Kidney epithelial cell (primary cell): Measurements from ENCODE around the gene KLRF1. TPM values are rescaled to one million over a fixed set of nuclear protein-coding genes. Genes with fewer than 3 reads are reported as not detected.

ENCODE experiments used
- DNase-seq: peaks from one replicate; pipeline ENCODE4 v3.0.0-alpha.2; 2010; ENCODE audit warnings: low read depth
- H3K27me3 ChIP-seq: 2 replicates; pipeline ENCODE4 v1.6.0; 2011; ENCODE audit warnings: low read length; ENCODE audit not compliant: control insufficient read depth, insufficient read depth
- H3K36me3 ChIP-seq: 2 replicates; pipeline ENCODE4 v1.5.1; 2011; ENCODE audit warnings: low read length; ENCODE audit not compliant: control insufficient read depth, insufficient read depth
- H3K4me3 ChIP-seq: 2 replicates; pipeline ENCODE4 v1.5.1; 2011; ENCODE audit warnings: low read depth, mild to moderate bottlenecking, control low read depth, low read length
- CTCF ChIP-seq: IDR thresholded peaks from 2 replicates; pipeline ENCODE4 v1.5.1; 2011; ENCODE audit warnings: mild to moderate bottlenecking, moderate library complexity, low read length, control low read depth, inconsistent platforms; ENCODE audit not compliant: insufficient read depth, poor library complexity, severe bottlenecking
- total RNA-seq: library from RNA; depleted of rRNA; stranded (reverse); fragments of >200 nt; gene quantifications from 2 replicates; pipeline ENCODE4 v1.2.3, GENCODE V29; 2015

Gene KLRF1
- total RNA-seq, 1 donor from 2014 or later, result 0.17 TPM

DNA sequence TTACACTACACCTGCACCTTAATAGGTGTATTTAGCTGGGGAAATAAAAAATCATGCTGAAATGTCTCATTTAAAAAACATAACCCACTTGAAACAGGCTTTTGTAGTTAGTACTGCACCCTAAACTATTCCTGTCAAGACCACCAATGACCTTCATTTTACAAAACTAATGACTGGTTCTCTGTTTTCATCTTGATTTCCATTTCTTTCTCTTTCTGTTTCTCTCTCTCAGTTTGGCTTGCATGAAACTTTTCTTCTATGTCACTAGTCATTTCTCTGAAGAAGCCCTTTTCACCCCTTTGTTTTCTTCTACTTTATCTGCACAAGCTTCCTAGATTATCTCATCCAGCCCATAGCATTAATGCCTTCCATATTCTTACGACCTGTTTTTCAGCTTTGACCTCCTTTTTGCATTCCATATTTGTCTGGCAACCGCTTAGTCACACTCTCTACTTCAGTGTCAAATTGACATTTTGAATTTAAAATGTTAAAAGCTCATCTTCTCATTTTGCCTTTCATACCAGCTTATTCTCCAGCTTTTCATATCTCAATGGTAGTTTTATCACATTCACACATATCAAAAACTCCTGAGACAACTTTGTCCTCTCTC, 32.7 kb upstream of the KLRF1 start:
- no peaks in the 10 kb centered on the region for H3K27me3 ChIP-seq
- no peak overlapping the region for H3K4me3 ChIP-seq
- DNase-seq, result no peak
- no peak for TF ChIP-seq CTCF
- no peaks in the 10 kb centered on the region for H3K36me3 ChIP-seq

- TF ChIP-seq CTCF, result no peak
- no peak overlapping the region for H3K4me3 ChIP-seq
- no peaks in the 10 kb centered on the region for H3K27me3 ChIP-seq
- H3K36me3 ChIP-seq, result no peaks in the 10 kb centered on the region
- no peak for DNase-seq
These were observed 31.3 kb upstream of the KLRF1 start for GRCh38 chr12:9795945-9796344.

- H3K4me3 ChIP-seq, result no peak overlapping the region
- no peak for TF ChIP-seq CTCF
- H3K27me3 ChIP-seq, result no peaks in the 10 kb centered on the region
- no peak for DNase-seq
- no peaks in the 10 kb centered on the region for H3K36me3 ChIP-seq
These were observed 30.9 kb upstream of the KLRF1 start for GRCh38 chr12:9796346-9796745.

- TF ChIP-seq CTCF, result no peak
These were observed 30.3 kb upstream of the KLRF1 start for GRCh38 chr12:9796971-9797370.

DNA sequence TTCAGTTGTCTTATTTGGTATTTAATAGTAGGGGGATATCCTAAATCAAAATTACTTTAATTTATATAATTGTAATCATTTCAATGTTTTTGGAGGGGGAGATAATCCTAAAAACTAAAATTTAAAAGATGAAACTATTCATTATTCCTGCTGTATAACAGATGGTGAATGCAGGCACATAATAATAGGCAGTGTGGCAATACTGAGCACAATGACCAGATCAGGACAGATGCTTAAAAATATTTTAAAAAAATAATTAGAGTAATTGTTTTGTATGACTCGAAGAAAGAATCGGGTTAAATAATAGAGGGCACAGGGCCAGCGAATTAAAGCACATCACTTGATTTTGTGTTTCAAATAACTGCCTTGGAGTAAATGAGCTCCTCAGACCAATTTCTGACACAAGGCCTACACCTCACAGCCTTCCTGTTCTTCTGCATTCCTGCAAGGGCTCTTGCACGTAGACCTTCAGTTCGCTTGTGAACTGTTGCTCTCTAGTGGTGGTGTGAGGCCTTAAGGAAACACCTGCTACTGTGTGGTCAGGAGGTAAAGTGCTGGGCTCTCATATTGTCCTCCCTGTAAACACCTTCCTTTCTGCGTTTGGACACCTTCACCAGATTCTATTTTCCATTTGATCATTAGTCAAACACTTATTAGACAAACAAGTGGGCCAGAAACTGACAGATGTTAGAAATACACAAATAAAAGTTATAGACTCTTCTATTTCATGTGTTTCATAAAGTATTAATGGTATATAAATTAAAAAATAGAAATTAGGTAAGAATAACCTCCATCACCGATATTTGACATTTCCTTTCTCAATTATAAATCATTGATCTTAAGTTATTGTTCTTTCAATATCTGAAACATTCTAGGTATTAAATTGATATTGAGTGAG, 29.3 kb upstream of the KLRF1 start:
- Histone ChIP-seq H3K4me3 (no peak overlapping the region), H3K27me3 (no peaks in the 10 kb centered on the region), H3K36me3 (no peaks in the 10 kb centered on the region)
- DNase-seq, result peak; percentile 44
- TF ChIP-seq CTCF, result peak; percentile 72

More at GRCh38 chr12:9796971-9797370, 30.3 kb upstream of the KLRF1 start:
- DNase-seq, result no peak
- no peak overlapping the region for H3K4me3 ChIP-seq
- H3K36me3 ChIP-seq, result no peaks in the 10 kb centered on the region
- no peaks in the 10 kb centered on the region for H3K27me3 ChIP-seq
